ENCODE results near the gene EDN2. TPM values are rescaled to one million over a fixed set of nuclear protein-coding genes. Genes with fewer than 3 reads are reported as not detected.

Gene EDN2
- total and polyA plus RNA-seq, 2 donors (not counting 1 experiment from before 2014, with no cell fraction given), result not detected

DNA sequence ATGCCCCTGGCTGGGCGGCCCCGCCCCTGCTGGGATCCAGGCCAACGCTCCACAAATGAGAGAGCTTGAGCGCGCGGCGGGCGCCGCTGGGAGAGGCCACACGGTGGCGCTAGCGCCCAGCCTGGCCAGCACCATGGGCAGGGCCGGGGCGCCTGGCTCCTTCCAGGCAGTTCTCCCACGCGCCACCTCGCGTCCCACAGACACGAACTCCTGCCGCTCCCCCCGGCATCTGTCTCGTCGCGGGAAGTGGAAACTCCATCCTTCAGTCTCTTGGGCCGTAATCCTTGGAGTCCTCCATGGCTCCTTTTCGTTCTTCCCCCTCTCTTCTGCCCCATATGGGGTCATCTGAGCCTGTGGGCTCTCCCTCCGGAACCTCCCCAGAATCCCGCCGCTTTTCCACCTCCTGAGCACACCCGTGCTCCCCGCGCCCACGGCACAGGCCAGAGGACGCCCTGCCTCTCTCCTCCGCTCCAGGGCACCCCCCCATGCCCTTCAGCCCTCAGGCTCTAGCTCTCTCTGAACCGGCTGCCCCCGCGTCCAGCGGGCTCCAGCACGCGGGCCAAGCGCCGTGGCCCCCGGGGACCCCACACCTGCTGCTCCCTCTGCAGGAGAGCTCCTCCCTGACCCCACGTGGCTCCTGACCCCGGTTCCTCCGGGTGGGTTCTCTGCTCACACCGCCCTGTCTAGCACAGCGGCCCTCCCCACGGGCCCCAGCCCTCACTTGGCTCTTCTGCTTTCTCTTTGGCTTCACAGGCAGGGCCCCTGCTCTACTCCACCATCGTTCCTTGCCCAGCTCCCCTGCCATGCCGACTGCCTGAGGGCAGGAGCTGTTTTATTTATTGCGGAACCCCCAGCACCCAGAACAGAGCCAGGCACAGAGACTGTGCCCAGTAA lies 31.9 kb upstream of the EDN2 start:
- H3K4me3 Mint-ChIP-seq, result peak overlapping the region; percentile 87
- Histone ChIP-seq H4K20me1 (ENCODE audit: control insufficient read depth, insufficient read depth, low read length, poor library complexity, severe bottlenecking) (no peaks in the 10 kb centered on the region), H3K79me2 (ENCODE audit: control insufficient read depth, insufficient read depth, low read length) (no peaks in the 10 kb centered on the region), H2AFZ (ENCODE audit: insufficient read depth, low read depth, low read length, poor library complexity, severe bottlenecking) (peak overlapping the region; percentile 66), H3K36me3 (replicated peaks in 1 of 2; ENCODE audit: control extremely low read depth in 1 of 2, control insufficient read depth in 1 of 2, extremely low read depth in 1 of 2, insufficient read depth in 2 of 2, low read length in 1 of 2) (peaks cover 0 to 14% of the 10 kb centered on the region in 2 experiments), H3K27ac (ENCODE audit: low read length in 2 of 2) (no peak overlapping the region), H3K4me1 (ENCODE audit: control insufficient read depth in 2 of 2, insufficient read depth in 2 of 2, low read length in 2 of 2) (peaks cover 25 to 39% of the 10 kb centered on the region in 2 donors), H3K9me3 (ENCODE audit: control extremely low read depth in 1 of 3, control insufficient read depth in 2 of 3, insufficient read depth in 1 of 3, low read length in 2 of 3) (no peaks in the 10 kb centered on the region), H3K4me2 (replicated peaks; ENCODE audit: low read depth, low read length, poor library complexity, severe bottlenecking) (peak overlapping the region; percentile 83), H3K9ac (ENCODE audit: low read length) (peak overlapping the region; percentile 51), H3K4me3 (ENCODE audit: control extremely low read depth in 1 of 5, extremely low read depth in 1 of 5, insufficient read depth in 1 of 5, low read depth in 2 of 5, low read length in 4 of 5) (peak overlapping the region in 4 of 5 experiments; percentile 48 to 59 (median 53)), H3K27me3 (replicated peaks in 1 of 4; ENCODE audit: control extremely low read depth in 1 of 4, control insufficient read depth in 3 of 4, insufficient read depth in 4 of 4, low read length in 3 of 4) (no peaks in the 10 kb centered on the region)
- intact Hi-C loops (cut with micrococcal nuclease), result loop anchor here (1.0 to 10.0 kb wide), 2 partner anchors 58 to 657 kb away; no protein-coding TSS in a partner anchor
- ChIA-PET CTCF (interaction anchor here (0.6 to 2.8 kb wide), 23 partner anchors 8 to 657 kb away, joined by 3 to 27 read pairs (median 4); no protein-coding TSS in a partner anchor), POLR2A (no interaction called here)
- H3K27ac Mint-ChIP-seq, result peak overlapping the region; percentile 37
- no peaks in the 10 kb centered on the region for H3K9me3 Mint-ChIP-seq (ENCODE audit: insufficient read depth)
- 12% methylated on average over 53 of the region's 53 CpGs for WGBS (ENCODE audit: insufficient coverage)
- TF ChIP-seq EZH2 (IDR thresholded peaks at IDR 0.05; ENCODE audit: borderline replicate concordance, insufficient read depth, low read depth, low read length, poor library complexity, severe bottlenecking), result no peak
- TF ChIP-seq, protein P1, sequence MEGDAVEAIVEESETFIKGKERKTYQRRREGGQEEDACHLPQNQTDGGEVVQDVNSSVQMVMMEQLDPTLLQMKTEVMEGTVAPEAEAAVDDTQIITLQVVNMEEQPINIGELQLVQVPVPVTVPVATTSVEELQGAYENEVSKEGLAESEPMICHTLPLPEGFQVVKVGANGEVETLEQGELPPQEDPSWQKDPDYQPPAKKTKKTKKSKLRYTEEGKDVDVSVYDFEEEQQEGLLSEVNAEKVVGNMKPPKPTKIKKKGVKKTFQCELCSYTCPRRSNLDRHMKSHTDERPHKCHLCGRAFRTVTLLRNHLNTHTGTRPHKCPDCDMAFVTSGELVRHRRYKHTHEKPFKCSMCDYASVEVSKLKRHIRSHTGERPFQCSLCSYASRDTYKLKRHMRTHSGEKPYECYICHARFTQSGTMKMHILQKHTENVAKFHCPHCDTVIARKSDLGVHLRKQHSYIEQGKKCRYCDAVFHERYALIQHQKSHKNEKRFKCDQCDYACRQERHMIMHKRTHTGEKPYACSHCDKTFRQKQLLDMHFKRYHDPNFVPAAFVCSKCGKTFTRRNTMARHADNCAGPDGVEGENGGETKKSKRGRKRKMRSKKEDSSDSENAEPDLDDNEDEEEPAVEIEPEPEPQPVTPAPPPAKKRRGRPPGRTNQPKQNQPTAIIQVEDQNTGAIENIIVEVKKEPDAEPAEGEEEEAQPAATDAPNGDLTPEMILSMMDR (IDR thresholded peaks at IDR 0.05), result peak; percentile 95
- ATAC-seq (ENCODE audit: low read depth) (peak; percentile 87), DNase-seq (peak; percentile 77)
- H3K4me1 Mint-ChIP-seq, result peaks cover 35% of the 10 kb centered on the region
- no peaks in the 10 kb centered on the region for H3K27me3 Mint-ChIP-seq

DNA sequence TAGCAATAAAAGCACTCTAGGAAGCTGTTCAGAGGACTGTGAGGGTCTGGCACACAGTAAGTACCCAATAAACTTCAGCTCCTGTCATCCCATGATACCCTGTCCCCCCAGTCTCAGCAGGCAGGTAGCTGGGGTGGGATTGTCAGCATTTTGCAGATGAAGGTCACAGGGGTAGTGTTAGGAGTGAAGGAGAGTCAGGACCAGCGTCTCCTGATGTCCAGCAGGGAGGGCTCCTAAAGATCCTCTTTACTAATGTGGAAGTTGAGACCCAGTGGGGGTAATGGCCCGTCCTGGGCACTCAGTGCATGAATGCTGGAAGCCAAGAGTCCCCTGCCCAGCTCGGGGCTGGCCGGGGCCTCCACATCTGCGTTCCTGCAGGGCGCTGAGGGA lies 31.3 kb upstream of the EDN2 start:
- no peaks in the 10 kb centered on the region for H3K27me3 Mint-ChIP-seq
- no peak overlapping the region for H3K27ac ChIP-seq (ENCODE audit: low read length in 2 of 2)
- peaks cover 35% of the 10 kb centered on the region for H3K4me1 Mint-ChIP-seq
- no peaks in the 10 kb centered on the region for H3K79me2 ChIP-seq (ENCODE audit: control insufficient read depth, insufficient read depth, low read length)
- H4K20me1 ChIP-seq (ENCODE audit: control insufficient read depth, insufficient read depth, low read length, poor library complexity, severe bottlenecking), result no peaks in the 10 kb centered on the region
- H3K27me3 ChIP-seq (replicated peaks in 1 of 4; ENCODE audit: control extremely low read depth in 1 of 4, control insufficient read depth in 3 of 4, insufficient read depth in 4 of 4, low read length in 3 of 4), result no peaks in the 10 kb centered on the region
- no peak for TF ChIP-seq EZH2 (IDR thresholded peaks at IDR 0.05; ENCODE audit: borderline replicate concordance, insufficient read depth, low read depth, low read length, poor library complexity, severe bottlenecking)
- TF ChIP-seq, protein P1 (IDR thresholded peaks at IDR 0.05), result no peak
- no peaks in the 10 kb centered on the region for H3K9me3 Mint-ChIP-seq (ENCODE audit: insufficient read depth)
- H3K9me3 ChIP-seq (ENCODE audit: control extremely low read depth in 1 of 3, control insufficient read depth in 2 of 3, insufficient read depth in 1 of 3, low read length in 2 of 3), result no peaks in the 10 kb centered on the region
- no peak overlapping the region for H3K27ac Mint-ChIP-seq
- no peak overlapping the region for H3K9ac ChIP-seq (ENCODE audit: low read length)
- peak overlapping the region; percentile 83 for H3K4me2 ChIP-seq (replicated peaks; ENCODE audit: low read depth, low read length, poor library complexity, severe bottlenecking)
- intact Hi-C loops (cut with micrococcal nuclease), result loop anchor here (1.0 to 10.0 kb wide), 2 partner anchors 59 to 658 kb away; no protein-coding TSS in a partner anchor
- ATAC-seq (ENCODE audit: low read depth) (no peak), DNase-seq (no peak)
- CTCF ChIA-PET, result interaction anchor here (0.6 to 2.8 kb wide), 20 partner anchors 8 to 658 kb away, joined by 3 to 27 read pairs (median 4); no protein-coding TSS in a partner anchor
- POLR2A ChIA-PET, result no interaction called here
- H3K36me3 ChIP-seq (replicated peaks in 1 of 2; ENCODE audit: control extremely low read depth in 1 of 2, control insufficient read depth in 1 of 2, extremely low read depth in 1 of 2, insufficient read depth in 2 of 2, low read length in 1 of 2), result peaks cover 0 to 11% of the 10 kb centered on the region in 2 experiments
- WGBS (ENCODE audit: insufficient coverage), result 24% methylated on average over 5 of the region's 6 CpGs
- peak overlapping the region; percentile 87 for H3K4me3 Mint-ChIP-seq
- no peak overlapping the region for H2AFZ ChIP-seq (ENCODE audit: insufficient read depth, low read depth, low read length, poor library complexity, severe bottlenecking)
- H3K4me3 ChIP-seq (ENCODE audit: control extremely low read depth in 1 of 5, extremely low read depth in 1 of 5, insufficient read depth in 1 of 5, low read depth in 2 of 5, low read length in 4 of 5), result no peak overlapping the region
- H3K4me1 ChIP-seq (ENCODE audit: control insufficient read depth in 2 of 2, insufficient read depth in 2 of 2, low read length in 2 of 2), result peaks cover 25 to 39% of the 10 kb centered on the region in 2 donors

Data from B cell (primary cell).